ENCODE data around the gene RAD51B. TPM values are rescaled to one million over a fixed set of nuclear protein-coding genes. Genes with fewer than 3 reads are reported as not detected.

RAD51B gene
- total and polyA plus RNA-seq, 7 donors: 2.4 to 24.4 (median 7.1) TPM

DNA sequence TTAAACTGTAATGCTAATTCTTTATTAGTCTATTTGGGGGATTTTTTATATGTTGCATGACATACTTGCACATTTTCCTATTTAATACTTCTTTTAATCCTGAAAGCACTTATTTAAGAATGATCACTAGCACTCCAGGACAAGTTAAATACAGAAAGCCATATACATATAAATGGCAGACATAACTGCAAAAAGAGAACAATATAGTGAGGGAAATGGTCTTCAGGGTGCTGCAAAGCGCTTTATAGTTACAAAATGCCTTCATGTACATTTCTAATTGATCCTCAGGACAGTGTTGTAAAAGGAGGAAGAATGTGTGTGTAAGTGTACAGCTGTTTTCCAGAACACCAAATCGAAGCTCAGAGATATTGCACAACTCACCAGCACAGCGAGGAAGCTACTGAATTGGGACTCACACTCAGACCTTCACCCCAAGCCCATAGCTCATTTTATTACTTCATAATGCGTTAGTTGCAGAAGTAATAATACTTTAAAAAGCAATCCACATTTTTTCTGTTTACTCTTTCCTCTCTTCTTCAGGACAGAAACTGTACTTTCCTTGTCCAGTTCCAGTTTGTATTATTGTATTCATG is 428.2 kb downstream of the RAD51B start:
- Histone ChIP-seq H3K4me3 (no peak overlapping the region), H3K9me3 (no peaks in the 10 kb centered on the region), H3K36me3 (no peaks in the 10 kb centered on the region), H3K27me3 (no peaks in the 10 kb centered on the region), H3K4me1 (peaks cover 0 to 95% (median 87%) of the 10 kb centered on the region in 4 donors), H3K27ac (peak overlapping the region; percentile 81 to 90 (median 88))
- TF ChIP-seq EP300 (IDR thresholded peaks at IDR 0.05) (no peak), POLR2AphosphoS5 (IDR thresholded peaks at IDR 0.05) (peak in 3 of 4 donors; percentile 18 to 69 (median 43))
- WGBS, 2 donors: 11 to 45% methylated on average over 4 of the region's 4 CpGs
- intact Hi-C loops (cut with DNase I): loop anchor here (2.0 to 5.0 kb wide), 6 partner anchors 275 to 569 kb away; no protein-coding TSS in a partner anchor
- peak; percentile 80 for DNase-seq

DNA sequence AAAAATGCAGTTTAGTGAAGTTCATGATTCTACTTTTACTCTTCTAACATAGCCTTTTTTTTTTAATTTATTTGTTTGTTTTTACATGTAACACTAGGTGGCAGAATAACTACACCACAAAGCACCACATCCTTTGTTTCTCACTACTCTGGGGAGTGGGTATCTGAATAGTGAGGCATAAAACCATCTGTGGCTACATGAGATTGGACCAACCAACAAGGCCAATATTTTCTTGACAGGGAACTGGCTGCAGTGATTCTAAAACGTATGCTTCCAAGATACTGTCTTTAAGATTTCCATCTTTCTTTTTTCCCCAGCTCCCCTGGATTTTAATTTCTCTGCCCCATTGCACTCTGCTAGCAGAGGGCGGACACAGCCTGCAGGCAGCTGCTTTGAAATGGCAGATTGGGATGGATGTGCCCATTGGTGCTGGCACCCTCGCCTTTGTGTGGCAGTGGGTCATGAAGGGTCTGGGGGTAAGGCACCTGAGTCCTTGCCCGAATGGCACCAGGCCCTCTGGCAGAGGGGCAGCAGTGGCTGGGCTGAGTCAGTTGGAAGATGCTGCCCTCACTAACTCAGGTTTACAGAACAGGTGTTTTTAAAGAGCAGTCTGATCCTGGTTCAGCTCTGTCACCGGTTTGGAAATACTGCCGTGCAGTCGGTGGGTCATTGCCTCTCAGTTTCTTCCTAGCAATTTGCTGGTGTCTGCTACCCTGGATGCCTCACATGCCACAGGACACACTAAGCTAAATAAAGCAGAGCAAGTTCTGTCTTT is 429.1 kb downstream of the RAD51B start:
- peaks cover 0 to 93% (median 82%) of the 10 kb centered on the region in 4 donors for H3K4me1 ChIP-seq
- H3K9me3 ChIP-seq: no peaks in the 10 kb centered on the region
- H3K27ac ChIP-seq: peak overlapping the region; percentile 81 to 90 (median 88)
- peak in 3 of 4 donors; percentile 17 to 39 (median 28) for TF ChIP-seq POLR2AphosphoS5 (IDR thresholded peaks at IDR 0.05)
- TF ChIP-seq, protein P1, sequence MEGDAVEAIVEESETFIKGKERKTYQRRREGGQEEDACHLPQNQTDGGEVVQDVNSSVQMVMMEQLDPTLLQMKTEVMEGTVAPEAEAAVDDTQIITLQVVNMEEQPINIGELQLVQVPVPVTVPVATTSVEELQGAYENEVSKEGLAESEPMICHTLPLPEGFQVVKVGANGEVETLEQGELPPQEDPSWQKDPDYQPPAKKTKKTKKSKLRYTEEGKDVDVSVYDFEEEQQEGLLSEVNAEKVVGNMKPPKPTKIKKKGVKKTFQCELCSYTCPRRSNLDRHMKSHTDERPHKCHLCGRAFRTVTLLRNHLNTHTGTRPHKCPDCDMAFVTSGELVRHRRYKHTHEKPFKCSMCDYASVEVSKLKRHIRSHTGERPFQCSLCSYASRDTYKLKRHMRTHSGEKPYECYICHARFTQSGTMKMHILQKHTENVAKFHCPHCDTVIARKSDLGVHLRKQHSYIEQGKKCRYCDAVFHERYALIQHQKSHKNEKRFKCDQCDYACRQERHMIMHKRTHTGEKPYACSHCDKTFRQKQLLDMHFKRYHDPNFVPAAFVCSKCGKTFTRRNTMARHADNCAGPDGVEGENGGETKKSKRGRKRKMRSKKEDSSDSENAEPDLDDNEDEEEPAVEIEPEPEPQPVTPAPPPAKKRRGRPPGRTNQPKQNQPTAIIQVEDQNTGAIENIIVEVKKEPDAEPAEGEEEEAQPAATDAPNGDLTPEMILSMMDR (IDR thresholded peaks at IDR 0.05): peak in 3 of 4 experiments; percentile 50 to 75 (median 66)
- no peak for TF ChIP-seq POLR2A (IDR thresholded peaks at IDR 0.05)
- peak in 1 of 4 donors; percentile 14 for TF ChIP-seq EP300 (IDR thresholded peaks at IDR 0.05)
- no peaks in the 10 kb centered on the region for H3K27me3 ChIP-seq
- H3K4me3 ChIP-seq: no peak overlapping the region
- intact Hi-C loops (cut with DNase I): loop anchor here (2.0 to 5.0 kb wide), 5 partner anchors 274 to 540 kb away; no protein-coding TSS in a partner anchor
- peak; percentile 77 for DNase-seq
- WGBS, 2 donors: 64 to 73% methylated on average over 7 of the region's 7 CpGs
- H3K36me3 ChIP-seq: no peaks in the 10 kb centered on the region

DNA sequence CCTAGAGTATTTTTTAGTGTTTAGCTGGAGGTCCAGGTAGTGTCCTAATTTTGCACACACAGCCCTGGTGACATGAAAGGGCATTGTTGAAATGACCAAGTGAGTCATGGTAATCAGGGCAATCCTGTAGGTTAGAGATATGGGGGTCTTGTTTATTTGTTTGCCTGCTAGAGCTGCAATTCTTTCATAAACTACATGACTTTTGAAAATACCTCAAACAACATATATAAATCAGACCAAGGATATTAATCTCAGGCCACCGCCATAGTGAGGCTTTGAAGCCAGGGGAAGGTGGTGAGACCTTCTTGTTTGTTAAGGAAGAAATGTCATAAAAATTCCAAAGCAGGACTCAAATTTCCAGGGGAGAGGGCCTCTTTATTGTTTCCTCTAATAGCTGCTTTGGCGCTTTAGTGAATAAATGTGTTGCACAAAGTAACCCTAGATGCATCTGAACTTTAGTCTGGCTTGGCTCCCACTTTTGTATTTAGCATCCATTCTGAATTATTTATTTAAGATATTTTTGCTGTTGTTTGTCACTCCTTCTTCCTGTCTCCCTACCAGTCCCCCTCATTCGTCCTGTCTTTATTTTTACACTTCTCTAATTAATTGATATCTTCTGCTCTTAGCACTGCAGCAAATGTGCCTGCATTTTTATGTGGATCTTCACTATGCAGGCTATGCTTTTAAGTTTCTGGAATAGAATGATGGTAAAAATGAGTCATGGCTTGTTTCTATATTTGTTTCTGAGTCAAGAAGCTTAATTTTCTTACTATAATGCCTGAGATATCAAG is 430.3 kb downstream of the RAD51B start:
- no peaks in the 10 kb centered on the region for H3K36me3 ChIP-seq
- no peak for DNase-seq
- 38 to 47% methylated on average over 3 of the region's 3 CpGs for WGBS, 2 donors
- intact Hi-C loops (cut with DNase I): loop anchor here (2.0 to 5.0 kb wide), 7 partner anchors 137 to 539 kb away; no protein-coding TSS in a partner anchor
- no peaks in the 10 kb centered on the region for H3K9me3 ChIP-seq
- H3K27me3 ChIP-seq: no peaks in the 10 kb centered on the region
- TF ChIP-seq, protein P1 (IDR thresholded peaks at IDR 0.05): no peak
- peak in 3 of 4 donors; percentile 30 to 57 (median 33) for TF ChIP-seq POLR2AphosphoS5 (IDR thresholded peaks at IDR 0.05)
- TF ChIP-seq EP300 (IDR thresholded peaks at IDR 0.05): peak in 1 of 4 donors; percentile 12
- TF ChIP-seq POLR2A (IDR thresholded peaks at IDR 0.05): no peak
- H3K27ac ChIP-seq: peak overlapping the region; percentile 81 to 90 (median 88)
- H3K4me3 ChIP-seq: no peak overlapping the region
- H3K4me1 ChIP-seq: peaks cover 0 to 93% (median 74%) of the 10 kb centered on the region in 4 donors

DNA sequence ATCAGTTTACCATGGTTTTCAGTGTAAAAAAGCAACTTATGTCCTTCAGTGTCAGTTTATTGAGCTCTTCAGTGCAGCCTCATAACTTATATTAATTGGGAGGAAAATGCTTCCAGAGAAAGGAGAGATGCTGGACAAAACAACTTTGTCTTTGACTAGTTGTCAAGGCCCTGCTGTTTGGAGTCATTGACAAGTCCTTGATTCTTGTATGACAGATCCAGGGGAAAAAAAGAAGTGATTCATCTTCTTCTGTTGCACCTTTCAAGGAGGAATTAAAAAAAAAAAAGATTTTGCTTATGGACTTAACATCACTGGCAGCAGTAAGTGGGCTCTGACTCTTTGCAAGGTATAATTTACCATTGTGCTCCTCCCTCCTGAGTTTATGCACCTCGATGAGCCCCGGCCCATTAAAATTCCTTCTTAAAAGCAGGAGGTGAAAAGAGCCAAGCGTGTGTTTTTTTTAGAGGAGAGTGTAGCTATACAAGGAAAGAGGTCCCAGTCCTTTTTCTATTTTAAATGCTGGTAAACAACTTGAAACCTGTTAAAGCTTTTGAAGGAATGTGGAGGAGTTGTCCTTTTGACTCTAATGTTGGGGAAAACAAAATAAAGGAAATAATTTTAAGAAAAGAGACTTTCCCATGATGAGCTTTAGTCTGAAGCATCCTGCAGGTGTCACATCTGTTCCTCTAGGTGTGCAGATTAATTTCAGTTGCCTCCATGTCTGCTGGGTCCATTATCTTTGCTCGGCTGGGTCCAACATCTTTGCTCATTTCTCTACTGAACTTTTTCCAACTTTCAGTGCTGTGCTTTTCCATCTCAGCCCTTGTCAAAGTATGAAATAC is 431.6 kb downstream of the RAD51B start:
- H3K4me3 ChIP-seq: no peak overlapping the region
- no peak for DNase-seq
- H3K27me3 ChIP-seq: no peaks in the 10 kb centered on the region
- peak overlapping the region; percentile 81 to 90 (median 88) for H3K27ac ChIP-seq
- WGBS, 2 donors: 62 to 68% methylated on average over 4 of the region's 4 CpGs
- intact Hi-C loops (cut with DNase I): loop anchor here (5.0 kb wide), 2 partner anchors 136 to 196 kb away; no protein-coding TSS in a partner anchor
- H3K4me1 ChIP-seq: peaks cover 0 to 93% (median 73%) of the 10 kb centered on the region in 4 donors
- H3K9me3 ChIP-seq: no peaks in the 10 kb centered on the region
- no peaks in the 10 kb centered on the region for H3K36me3 ChIP-seq
- TF ChIP-seq, protein P1 (IDR thresholded peaks at IDR 0.05): no peak
- TF ChIP-seq POLR2A (IDR thresholded peaks at IDR 0.05) (no peak), EP300 (IDR thresholded peaks at IDR 0.05) (no peak), POLR2AphosphoS5 (IDR thresholded peaks at IDR 0.05) (no peak)
